GM10266 (cell line): Measurements from ENCODE around the gene ZC3H18.

Experiments used
- DNase-seq: peaks from one replicate; pipeline ENCODE4 v3.0.0; 2012; ENCODE audit errors: extremely low spot score
- CTCF ChIP-seq: IDR thresholded peaks from 2 replicates; pipeline ENCODE4 v1.5.1; 2012; ENCODE audit warnings: mild to moderate bottlenecking, low read depth; ENCODE audit not compliant: control insufficient read depth, insufficient read depth; ENCODE audit errors: missing control alignments

The ZC3H18 gene

GRCh38 chr16:88530051-88530857, 39.9 kb upstream of the ZC3H18 start:
- TF ChIP-seq CTCF, result no peak
- DNase-seq, result no peak

GRCh38 chr16:88530858-88531203, 39.4 kb upstream of the ZC3H18 start:
- TF ChIP-seq CTCF, result no peak
- no peak for DNase-seq

- no peak for DNase-seq
- TF ChIP-seq CTCF, result no peak
These were observed 38.9 kb upstream of the ZC3H18 start for GRCh38 chr16:88531346-88531745.

- TF ChIP-seq CTCF, result no peak
- no peak for DNase-seq
These were observed 38.2 kb upstream of the ZC3H18 start for GRCh38 chr16:88531931-88532433.

GRCh38 chr16:88532434-88533241, 37.6 kb upstream of the ZC3H18 start:
- no peak for DNase-seq
- TF ChIP-seq CTCF, result no peak

GRCh38 chr16:88533381-88533917, 36.8 kb upstream of the ZC3H18 start:
- no peak for DNase-seq
- no peak for TF ChIP-seq CTCF
